ENCODE results near the gene SERP2. TPM values are rescaled to one million over a fixed set of nuclear protein-coding genes. Genes with fewer than 3 reads are reported as not detected.
A peak's percentile ranks its signal among the peaks of the same experiment; 100 is the strongest.
"Not testable (repeated sequence)": the region's sequence is repeated elsewhere in the genome, so short reads cannot be mapped to it uniquely, and the experiment has no call there.

SERP2 gene
- total RNA-seq (2022) (not detected in 2 replicates), Bru-seq, nascent RNA (not detected), BruChase-seq, experiment 1, labeled RNA remaining after a 6-hour chase (percentile 2 among the genes with signal in this experiment), BruChase-seq, experiment 2, labeled RNA remaining after a 2-hour chase (not detected)
- long read RNA-seq: 0 reads

DNA sequence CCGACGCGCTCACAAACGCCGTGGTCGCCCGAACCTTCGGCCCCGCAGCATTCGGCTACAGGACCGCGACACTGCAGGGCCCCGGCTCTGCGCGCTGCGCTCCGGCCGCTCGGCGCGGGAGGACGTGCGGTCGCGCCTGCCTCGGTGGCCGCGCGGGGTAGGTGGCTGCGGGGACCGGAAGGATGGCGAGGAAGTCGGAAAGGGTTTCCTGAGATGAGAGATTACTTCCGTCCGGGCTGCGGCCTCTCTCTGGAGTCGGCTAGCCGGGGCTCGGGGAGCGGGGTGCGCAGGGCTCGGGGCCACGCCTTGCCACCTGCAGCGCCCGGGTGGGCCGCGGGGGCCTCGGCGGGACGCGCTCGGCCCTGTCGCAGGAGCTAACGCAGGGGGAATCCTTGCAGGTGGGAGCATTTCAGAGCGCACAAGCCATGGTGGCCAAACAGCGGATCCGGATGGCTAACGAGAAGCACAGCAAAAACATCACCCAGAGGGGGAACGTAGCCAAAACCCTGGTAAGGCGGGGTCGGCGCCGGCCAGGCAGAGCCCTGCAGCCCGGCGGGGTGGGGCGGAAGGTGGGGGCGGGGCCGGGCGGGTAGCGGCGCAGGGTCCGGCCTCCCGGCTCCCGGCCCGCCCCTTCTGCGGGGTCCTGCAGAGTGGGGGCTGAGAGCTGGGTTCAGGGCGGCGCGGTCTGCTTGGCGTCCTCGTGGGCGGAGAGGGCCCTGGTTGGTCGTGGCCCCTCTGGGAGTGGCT, at the start of gene SERP2:
TSS of gene SERP2 (plus strand) at position 224 of the 747 bp plus-strand sequence. CDS start at position 426, 202 bp downstream.
- no peaks in the 10 kb centered on the region for H3K27me3 Mint-ChIP-seq (ENCODE audit: insufficient read depth, unreplicated experiment)
- ChIA-PET CTCF (no interaction called here), POLR2A (no interaction called here)
- no peaks in the 10 kb centered on the region for H3K4me1 Mint-ChIP-seq (ENCODE audit: insufficient read depth, unreplicated experiment)
- intact Hi-C loops (cut with micrococcal nuclease): no loop called here
- no peak within 1 kb of the TSS for H3K27ac Mint-ChIP-seq (ENCODE audit: low read depth, unreplicated experiment)
- H3K9me3 Mint-ChIP-seq (ENCODE audit: unreplicated experiment): no peaks in the 10 kb centered on the region
- no peak for DNase-seq (ENCODE audit: unreplicated experiment)
- no peak for TF ChIP-seq CTCF (IDR thresholded peaks at IDR 0.05; ENCODE audit: unreplicated experiment)
- H3K4me3 Mint-ChIP-seq (ENCODE audit: unreplicated experiment): no peak within 1 kb of the TSS
- BruUV-seq (replicated peaks): no TSS peak
- no peaks in the 10 kb centered on the region for H3K36me3 Mint-ChIP-seq (ENCODE audit: insufficient read depth, unreplicated experiment)

DNA sequence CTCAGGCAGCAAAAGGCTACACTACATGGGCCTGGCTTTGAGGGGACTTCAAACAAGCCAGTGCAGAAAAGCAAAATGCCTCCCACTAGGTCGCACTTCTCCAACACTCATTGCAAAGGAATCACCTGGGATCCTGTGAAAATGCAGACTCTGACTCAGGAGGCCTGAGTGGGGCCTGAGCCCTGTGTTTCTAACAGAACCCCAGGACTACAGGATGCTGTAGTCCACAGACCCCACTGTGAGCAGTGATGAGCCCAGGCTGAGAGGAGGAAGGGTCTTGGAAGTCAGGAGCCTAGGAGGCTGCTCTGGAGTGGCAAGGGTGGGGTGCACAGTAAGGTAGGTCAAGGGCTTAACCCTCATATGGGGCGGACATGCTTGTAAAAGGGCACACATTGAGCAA, 46.7 kb upstream of the SERP2 start:
- H3K27me3 Mint-ChIP-seq (ENCODE audit: insufficient read depth, unreplicated experiment): no peaks in the 10 kb centered on the region
- H3K9me3 Mint-ChIP-seq (ENCODE audit: unreplicated experiment): no peaks in the 10 kb centered on the region
- H3K36me3 Mint-ChIP-seq (ENCODE audit: insufficient read depth, unreplicated experiment): no peaks in the 10 kb centered on the region
- no peak overlapping the region for H3K4me3 Mint-ChIP-seq (ENCODE audit: unreplicated experiment)
- ChIA-PET POLR2A (no interaction called here), CTCF (no interaction called here)
- intact Hi-C loops (cut with micrococcal nuclease): no loop called here
- no peak overlapping the region for H3K27ac Mint-ChIP-seq (ENCODE audit: low read depth, unreplicated experiment)
- no peak for DNase-seq (ENCODE audit: unreplicated experiment)
- peaks cover 5% of the 10 kb centered on the region for H3K4me1 Mint-ChIP-seq (ENCODE audit: insufficient read depth, unreplicated experiment)
- no peak for TF ChIP-seq CTCF (IDR thresholded peaks at IDR 0.05; ENCODE audit: unreplicated experiment)
- BruUV-seq (replicated peaks): no TSS peak

DNA sequence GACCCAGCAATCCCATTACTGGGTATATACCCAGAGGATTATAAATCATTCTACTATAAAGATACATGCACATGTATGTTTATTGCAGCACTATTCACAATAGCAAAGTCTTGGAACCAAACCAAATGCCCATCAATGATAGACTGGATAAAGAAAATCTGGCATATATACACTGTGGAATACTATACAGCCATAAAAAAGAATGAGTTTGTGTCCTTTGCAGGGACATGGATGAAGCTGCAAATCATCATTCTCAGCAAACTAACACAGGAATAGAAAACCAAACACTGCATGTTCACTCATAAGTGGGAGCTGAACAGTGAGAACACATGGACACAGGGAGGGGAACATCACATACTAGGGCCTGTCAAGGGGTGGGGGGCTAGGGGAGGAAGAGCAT, 44.6 kb upstream of the SERP2 start:
- BruUV-seq (replicated peaks); POLR2A ChIA-PET; H3K27me3 Mint-ChIP-seq (ENCODE audit: insufficient read depth, unreplicated experiment); H3K4me3 Mint-ChIP-seq (ENCODE audit: unreplicated experiment); H3K36me3 Mint-ChIP-seq (ENCODE audit: insufficient read depth, unreplicated experiment); H3K4me1 Mint-ChIP-seq (ENCODE audit: insufficient read depth, unreplicated experiment); DNase-seq (ENCODE audit: unreplicated experiment); H3K9me3 Mint-ChIP-seq (ENCODE audit: unreplicated experiment); H3K27ac Mint-ChIP-seq (ENCODE audit: low read depth, unreplicated experiment); intact Hi-C loops (cut with micrococcal nuclease): not testable (repeated sequence)
- CTCF ChIA-PET: interaction anchor here (0.7 kb wide), 1 partner anchor 174 kb away, joined by 4 read pairs; no protein-coding TSS in a partner anchor

GRCh38 chr13:44329909-44330545, 43.6 kb upstream of the SERP2 start:
- no peak overlapping the region for H3K27ac Mint-ChIP-seq (ENCODE audit: low read depth, unreplicated experiment)
- CTCF ChIA-PET: no interaction called here
- POLR2A ChIA-PET: interaction anchor here (1.4 kb wide), 1 partner anchor 107 kb away, joined by 4 read pairs; no protein-coding TSS in a partner anchor
- no peak overlapping the region for H3K4me3 Mint-ChIP-seq (ENCODE audit: unreplicated experiment)
- no peaks in the 10 kb centered on the region for H3K27me3 Mint-ChIP-seq (ENCODE audit: insufficient read depth, unreplicated experiment)
- BruUV-seq (replicated peaks): no TSS peak
- no peaks in the 10 kb centered on the region for H3K9me3 Mint-ChIP-seq (ENCODE audit: unreplicated experiment)
- intact Hi-C loops (cut with micrococcal nuclease): no loop called here
- peaks cover 5% of the 10 kb centered on the region for H3K4me1 Mint-ChIP-seq (ENCODE audit: insufficient read depth, unreplicated experiment)
- DNase-seq (ENCODE audit: unreplicated experiment): no peak
- H3K36me3 Mint-ChIP-seq (ENCODE audit: insufficient read depth, unreplicated experiment): no peaks in the 10 kb centered on the region
- no peak for TF ChIP-seq CTCF (IDR thresholded peaks at IDR 0.05; ENCODE audit: unreplicated experiment)
